Body of pancreas (tissue), 4 donors: ENCODE measurements around the gene VAV2. TPM values are rescaled to one million over a fixed set of nuclear protein-coding genes. Genes with fewer than 3 reads are reported as not detected.
A peak's percentile ranks its signal among the peaks of the same experiment; 100 is the strongest.

ENCODE experiments used
- ATAC-seq: fragments of 150-250 bp; one replicate; pipeline ENCODE4 v1.9.1; 2016
- DNase-seq, 4 donors: peaks; one replicate each; pipeline ENCODE4 v3.0.0-alpha.2; 2019
- H3K27ac ChIP-seq, 4 donors: fragments of 200-600 bp; sonication (generic); 1 replicate in 3 of 4; 2 replicates in 1 of 4; pipeline versions ENCODE4 v1.5.1 to v1.6.1; 2016 to 2019; ENCODE audit warnings: mild to moderate bottlenecking in 1 of 4, mixed read lengths in 1 of 4, moderate library complexity in 1 of 4
- H3K27me3 ChIP-seq, 2 donors: fragments of 200-600 bp; sonication (generic); one replicate each; pipeline ENCODE4 v1.6.0; 2016; ENCODE audit warnings: mild to moderate bottlenecking in 1 of 2
- H3K36me3 ChIP-seq, 2 donors: fragments of 200-600 bp; sonication (generic); replicated peaks in 1 of 2; 2 replicates each; pipeline ENCODE4 v1.5.1; 2016; ENCODE audit warnings: low read depth in 2 of 2; ENCODE audit not compliant: insufficient read depth in 1 of 2
- H3K4me1 ChIP-seq: fragments of 200-600 bp; sonication (generic); one replicate; pipeline ENCODE4 v1.6.0; 2016
- H3K4me3 ChIP-seq, 2 donors: fragments of 200-600 bp; sonication (generic); 1 replicate in 1 of 2; 2 replicates in 1 of 2; pipeline ENCODE4 v1.5.1; 2016 to 2019
- H3K9me3 ChIP-seq, 3 donors: fragments of 200-600 bp; sonication (generic); 1 replicate in 2 of 3; 2 replicates in 1 of 3; pipeline ENCODE4 v1.5.1; 2016
- CTCF ChIP-seq, 7 experiments: fragments of 450-650 bp in 4 of 7; fragments of 200-600 bp in 3 of 7; sonication (generic) in 3 of 7; IDR thresholded peaks; one replicate each; pipeline ENCODE4 v1.5.1; 2016 to 2019; ENCODE audit warnings: antibody characterized with exemption in 7 of 7
- POLR2A ChIP-seq, 3 donors: fragments of 450-650 bp; IDR thresholded peaks; one replicate each; pipeline ENCODE4 v1.6.1; 2016; ENCODE audit warnings: antibody characterized with exemption in 3 of 3, mild to moderate bottlenecking in 2 of 3
- WGBS, 2 donors: methylation state at CpG; one replicate each; pipeline ENCODE4 v1.1.5; 2017; 5-methylcytosine and 5-hydroxymethylcytosine counted together
- intact Hi-C: fragments of 100-400 bp; cut with DNase I; formaldehyde crosslinking; loops from one replicate; pipeline ENCODE4 v1.15.1; 2023
- total RNA-seq, 2 donors: library from RNA; depleted of rRNA; stranded (reverse); fragments of >200 nt; gene quantifications; one replicate each; pipeline ENCODE4 v1.1.0, GENCODE V29; 2016

The VAV2 gene
- total RNA-seq, 2 donors from 2014 or later, result 31.6 to 32.3 TPM

DNA sequence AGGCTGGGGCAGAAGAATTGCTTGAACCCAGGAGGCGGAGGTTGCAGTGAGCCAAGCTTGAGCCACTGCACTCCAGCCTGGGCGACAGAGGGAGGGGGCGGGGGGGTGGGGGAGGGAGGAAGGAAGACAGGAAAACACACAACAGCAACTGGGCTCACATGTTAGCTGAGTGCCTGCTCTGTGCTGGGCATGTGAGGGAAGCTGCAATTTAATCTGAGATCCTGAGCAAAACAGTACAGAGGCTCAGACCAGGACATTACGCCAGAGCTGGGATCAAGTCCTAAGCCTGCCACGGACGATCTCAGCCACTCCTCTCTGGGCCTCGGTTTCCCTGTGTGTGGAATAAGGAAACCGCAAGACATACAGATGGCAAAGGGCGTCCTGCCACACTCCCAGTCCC lies 119.1 kb downstream of the VAV2 start:
- DNase-seq (no peak), ATAC-seq (no peak)
- Histone ChIP-seq H3K27me3 (no peaks in the 10 kb centered on the region), H3K4me1 (peaks cover 12% of the 10 kb centered on the region), H3K36me3 (no peaks in the 10 kb centered on the region), H3K27ac (no peak overlapping the region), H3K4me3 (no peak overlapping the region), H3K9me3 (no peaks in the 10 kb centered on the region)
- TF ChIP-seq POLR2A (IDR thresholded peaks at IDR 0.05) (no peak), CTCF (IDR thresholded peaks at IDR 0.05) (no peak)
- intact Hi-C loops, result no loop called here
- 93 to 98% methylated on average over 8 to 9 of the region's 9 CpGs for WGBS, 2 donors

DNA sequence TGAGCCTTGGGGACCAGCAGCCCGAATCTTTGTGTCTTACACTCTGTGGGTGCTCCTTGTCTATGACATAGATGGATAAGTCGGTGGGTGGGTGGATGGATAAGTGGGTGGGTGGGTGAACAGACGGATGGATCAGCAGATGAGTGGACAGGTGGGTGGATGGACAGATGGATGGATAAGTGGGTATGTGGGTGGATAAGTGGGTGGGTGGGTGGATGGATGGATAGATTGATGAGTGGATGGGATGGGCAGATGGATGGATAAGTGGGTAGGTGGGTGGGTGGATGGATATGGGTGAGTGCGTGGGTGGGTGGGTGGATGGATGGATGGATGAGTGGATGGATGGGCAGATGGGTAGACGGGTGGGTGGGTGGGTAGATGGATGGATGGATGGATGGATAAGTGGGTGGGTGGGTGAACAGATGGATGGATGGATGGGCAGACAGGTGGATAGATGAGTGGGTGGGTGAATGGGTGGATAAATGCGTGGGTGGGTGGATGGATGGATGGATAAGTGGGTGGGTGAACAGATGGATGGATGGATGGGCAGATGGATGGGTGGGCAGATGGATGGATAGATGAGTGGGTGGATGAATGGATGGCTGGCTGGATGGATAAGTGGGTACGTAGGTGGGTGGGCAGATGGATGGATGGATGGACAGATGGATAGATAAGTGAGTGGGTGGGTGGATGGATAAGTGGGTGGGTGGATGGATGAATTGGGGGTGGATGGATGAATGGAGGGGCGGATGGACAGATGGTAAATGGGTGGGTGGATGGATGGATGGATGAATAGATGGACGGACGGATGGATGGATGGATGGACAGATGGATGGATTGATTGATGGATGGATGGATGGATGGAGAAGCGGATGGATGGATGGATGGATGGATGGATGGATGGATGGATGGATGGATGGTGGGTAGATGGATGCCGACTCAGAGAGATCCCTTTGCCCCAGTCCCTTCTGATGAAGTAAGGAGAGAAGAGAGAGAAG lies 121.2 kb downstream of the VAV2 start:
- intact Hi-C loops, result no loop called here
- Histone ChIP-seq H3K36me3 (no peaks in the 10 kb centered on the region), H3K9me3 (no peaks in the 10 kb centered on the region), H3K4me3 (no peak overlapping the region), H3K27me3 (no peaks in the 10 kb centered on the region), H3K27ac (no peak overlapping the region), H3K4me1 (peaks cover 12% of the 10 kb centered on the region)
- TF ChIP-seq POLR2A (IDR thresholded peaks at IDR 0.05) (no peak), CTCF (IDR thresholded peaks at IDR 0.05) (no peak)
- 86 to 93% methylated on average over 12 of the region's 12 CpGs for WGBS, 2 donors
- DNase-seq, result no peak
- no peak for ATAC-seq

- intact Hi-C loops, result no loop called here
- H3K4me1 ChIP-seq, result peaks cover 12% of the 10 kb centered on the region
Measured at GRCh38 chr9:133869674-133870405, 122.3 kb downstream of the VAV2 start.

GRCh38 chr9:133868203-133868602 lies 123.9 kb downstream of the VAV2 start:
- intact Hi-C loops, result no loop called here
- Histone ChIP-seq H3K27ac (no peak overlapping the region), H3K9me3 (no peaks in the 10 kb centered on the region)

More at GRCh38 chr9:133869674-133870405, 122.3 kb downstream of the VAV2 start:
- ATAC-seq (no peak), DNase-seq (no peak)
- H3K27me3 ChIP-seq, result no peaks in the 10 kb centered on the region
- H3K9me3 ChIP-seq, result no peaks in the 10 kb centered on the region
- peak overlapping the region in 1 of 4 donors; percentile 24 for H3K27ac ChIP-seq
- WGBS, 2 donors, result 39 to 58% methylated on average over 19 of the region's 19 CpGs
- H3K4me3 ChIP-seq, result no peak overlapping the region
- TF ChIP-seq POLR2A (IDR thresholded peaks at IDR 0.05) (no peak), CTCF (IDR thresholded peaks at IDR 0.05) (peak in 1 of 7 experiments; percentile 10)
- no peaks in the 10 kb centered on the region for H3K36me3 ChIP-seq

More at GRCh38 chr9:133868203-133868602, 123.9 kb downstream of the VAV2 start:
- TF ChIP-seq POLR2A (IDR thresholded peaks at IDR 0.05), result no peak
- TF ChIP-seq CTCF (IDR thresholded peaks at IDR 0.05), result no peak
- WGBS, 2 donors, result 91 to 92% methylated on average over 15 to 18 of the region's 18 CpGs
- H3K27me3 ChIP-seq, result no peaks in the 10 kb centered on the region
- no peaks in the 10 kb centered on the region for H3K36me3 ChIP-seq
- peaks cover 12% of the 10 kb centered on the region for H3K4me1 ChIP-seq
- no peak for ATAC-seq
- DNase-seq, result no peak
- no peak overlapping the region for H3K4me3 ChIP-seq
